PC-9 (cell line): ENCODE results near the gene FOXP1. TPM values are rescaled to one million over a fixed set of nuclear protein-coding genes. Genes with fewer than 3 reads are reported as not detected.

Experiments
- BruUV-seq: library from RNA; stranded (reverse); fragments of 400-500 nt; replicated peaks from 2 replicates; lab custom pipeline; 2021; lab: Mats Ljungman, UMichigan
- CTCF ChIA-PET: fragments of 300-600 bp; sonication (Branson Sonifier 250); formaldehyde crosslinking; loops from one replicate; lab custom pipeline; 2022; ENCODE audit warnings: antibody characterized with exemption; lab: Charles Lee
- POLR2A ChIA-PET: fragments of 300-600 bp; sonication (Branson Sonifier 250); formaldehyde crosslinking; loops from one replicate; lab custom pipeline; 2022; ENCODE audit warnings: antibody characterized with exemption; ENCODE audit not compliant: unreplicated experiment; lab: Charles Lee
- DNase-seq, 2 experiments: peaks; one replicate each; pipeline versions ENCODE4 v3.0.0 to v3.0.0-alpha.2; 2015 to 2022; ENCODE audit warnings: mixed read lengths in 1 of 2
- H2AFZ ChIP-seq: fragments of 200-600 bp; sonication (generic); 2 replicates; pipeline ENCODE4 v1.8.1; 2017; ENCODE audit warnings: antibody characterized with exemption
- H3F3A ChIP-seq: fragments of 200-600 bp; sonication (generic); 2 replicates; pipeline ENCODE4 v1.8.1; 2017; ENCODE audit warnings: antibody characterized with exemption, mild to moderate bottlenecking, low read depth; ENCODE audit not compliant: insufficient read depth
- H3K27ac ChIP-seq: fragments of 200-600 bp; sonication (generic); 2 replicates; pipeline ENCODE4 v1.6.1; 2016; ENCODE audit warnings: mixed run types
- H3K27me3 ChIP-seq: fragments of 200-600 bp; sonication (generic); 2 replicates; pipeline ENCODE4 v1.6.1; 2016; ENCODE audit warnings: low read depth, mixed run types; ENCODE audit not compliant: insufficient read depth
- H3K36me3 ChIP-seq: fragments of 200-600 bp; sonication (generic); 2 replicates; pipeline ENCODE4 v1.6.1; 2016; ENCODE audit warnings: low read depth, mixed run types
- H3K4me1 ChIP-seq: fragments of 200-600 bp; sonication (generic); replicated peaks from 2 replicates; pipeline ENCODE4 v1.6.1; 2016; ENCODE audit warnings: mixed run types; ENCODE audit not compliant: insufficient read depth
- H3K4me2 ChIP-seq: fragments of 200-600 bp; sonication (generic); 2 replicates; pipeline ENCODE4 v1.6.1; 2017; ENCODE audit warnings: mixed run types
- H3K4me3 ChIP-seq: fragments of 200-600 bp; sonication (generic); 2 replicates; pipeline ENCODE4 v1.6.1; 2016; ENCODE audit warnings: mixed run types
- H3K79me2 ChIP-seq: fragments of 200-600 bp; sonication (generic); 2 replicates; pipeline ENCODE4 v1.6.1; 2017; ENCODE audit warnings: low read depth, mixed run types
- H3K9me2 ChIP-seq: fragments of 200-600 bp; sonication (generic); 2 replicates; pipeline ENCODE4 v1.8.1; 2017; ENCODE audit warnings: mild to moderate bottlenecking; ENCODE audit not compliant: insufficient read depth
- H3K9me3 ChIP-seq: fragments of 200-600 bp; sonication (generic); 2 replicates; pipeline ENCODE4 v1.8.1; 2016; ENCODE audit warnings: low read depth; ENCODE audit not compliant: insufficient read depth
- H4K20me1 ChIP-seq: fragments of 200-600 bp; sonication (generic); 2 replicates; pipeline ENCODE4 v1.8.1; 2017; ENCODE audit not compliant: insufficient read depth
- CTCF ChIP-seq: fragments of 200-600 bp; sonication (generic); conservative IDR thresholded peaks from 2 replicates; pipeline ENCODE4 v1.6.1; 2017; ENCODE audit warnings: mixed run types, antibody characterized with exemption, mild to moderate bottlenecking, moderate library complexity
- EZH2 ChIP-seq: fragments of 200-600 bp; sonication (generic); IDR thresholded peaks from 2 replicates; pipeline ENCODE4 v1.8.0; 2017; ENCODE audit warnings: antibody characterized with exemption, low read depth
- intact Hi-C: fragments of 100-400 bp; cut with micrococcal nuclease; formaldehyde crosslinking; loops from one replicate; pipeline ENCODE4 v1.10.0; 2022; ENCODE audit not compliant: unreplicated experiment
- total RNA-seq: library from RNA; stranded (reverse); gene quantifications from 2 replicates; pipeline ENCODE4 v1.2.3, GENCODE V29; 2021

The FOXP1 gene
- total RNA-seq, 1 experiment from 2014 or later, result 33.3 TPM

DNA sequence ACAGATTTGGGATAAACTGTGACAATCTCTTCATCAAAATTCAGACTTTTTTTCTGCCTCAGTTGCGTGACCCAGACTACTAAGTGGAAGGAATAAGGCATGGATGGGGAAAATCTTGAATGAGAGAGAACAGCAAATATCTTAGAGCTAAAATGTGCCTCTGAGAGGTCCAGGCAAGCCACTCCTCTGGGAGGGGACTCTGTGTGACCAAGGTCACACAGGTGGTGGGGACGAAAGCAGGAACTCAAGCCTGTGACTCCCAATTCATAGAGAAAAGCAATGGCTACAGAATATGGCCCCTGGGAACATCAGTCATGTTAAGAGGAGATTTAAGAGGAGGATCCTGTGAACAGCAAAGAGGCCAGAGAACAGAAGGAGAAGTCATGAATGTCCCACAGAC lies 268.1 kb downstream of the FOXP1 start:
- H3K9me2 ChIP-seq, result no peaks in the 10 kb centered on the region
- H3K36me3 ChIP-seq, result no peaks in the 10 kb centered on the region
- BruUV-seq, result no TSS peak
- H3K27me3 ChIP-seq, result no peaks in the 10 kb centered on the region
- ChIA-PET POLR2A (interaction anchor here (0.7 kb wide), 1 partner anchor 244 kb away, joined by 4 read pairs; no protein-coding TSS in a partner anchor), CTCF (no interaction called here)
- H2AFZ ChIP-seq, result no peak overlapping the region
- no peaks in the 10 kb centered on the region for H4K20me1 ChIP-seq
- no peaks in the 10 kb centered on the region for H3K9me3 ChIP-seq
- no peak overlapping the region for H3K4me3 ChIP-seq
- no peaks in the 10 kb centered on the region for H3K79me2 ChIP-seq
- no peak overlapping the region for H3K27ac ChIP-seq
- DNase-seq, result no peak
- intact Hi-C loops, result no loop called here
- TF ChIP-seq CTCF (no peak), EZH2 (no peak)
- no peaks in the 10 kb centered on the region for H3F3A ChIP-seq
- H3K4me1 ChIP-seq, result no peaks in the 10 kb centered on the region
- no peak overlapping the region for H3K4me2 ChIP-seq

DNA sequence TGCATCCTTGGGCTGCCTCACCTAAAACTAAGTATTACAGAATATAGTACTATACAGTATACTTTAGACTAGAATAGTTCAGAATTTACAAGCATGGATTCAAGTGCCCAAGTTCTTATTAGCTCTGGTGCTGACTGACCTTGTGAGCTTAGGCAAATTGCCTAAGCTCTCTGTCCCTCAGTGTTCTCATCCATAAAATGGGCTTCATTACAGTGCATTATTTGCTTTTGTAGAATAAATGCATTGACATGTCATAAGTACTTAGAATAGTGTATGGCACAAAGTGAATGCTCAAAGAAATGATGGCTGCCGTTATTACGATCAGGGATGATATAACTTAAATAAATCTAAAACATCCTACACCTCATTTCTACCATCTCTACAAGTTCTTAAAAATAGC lies 269.7 kb downstream of the FOXP1 start:
- Histone ChIP-seq H3K4me2 (no peak overlapping the region), H3K79me2 (no peaks in the 10 kb centered on the region), H3K9me3 (no peaks in the 10 kb centered on the region), H3K4me3 (no peak overlapping the region), H3K4me1 (no peaks in the 10 kb centered on the region), H3K27me3 (no peaks in the 10 kb centered on the region), H4K20me1 (no peaks in the 10 kb centered on the region), H2AFZ (no peak overlapping the region), H3K9me2 (no peaks in the 10 kb centered on the region), H3F3A (no peaks in the 10 kb centered on the region), H3K36me3 (no peaks in the 10 kb centered on the region), H3K27ac (no peak overlapping the region)
- POLR2A ChIA-PET, result no interaction called here
- DNase-seq, result no peak
- intact Hi-C loops, result no loop called here
- CTCF ChIA-PET, result no interaction called here
- no TSS peak for BruUV-seq
- TF ChIP-seq CTCF, result no peak
- TF ChIP-seq EZH2, result no peak

- H3F3A ChIP-seq, result no peaks in the 10 kb centered on the region
- H3K79me2 ChIP-seq, result no peaks in the 10 kb centered on the region
- H3K36me3 ChIP-seq, result no peaks in the 10 kb centered on the region
- no peaks in the 10 kb centered on the region for H4K20me1 ChIP-seq
- intact Hi-C loops, result no loop called here
- no peaks in the 10 kb centered on the region for H3K9me3 ChIP-seq
- CTCF ChIA-PET, result no interaction called here
- no peak overlapping the region for H2AFZ ChIP-seq
- H3K4me1 ChIP-seq, result no peaks in the 10 kb centered on the region
- no peaks in the 10 kb centered on the region for H3K27me3 ChIP-seq
- H3K9me2 ChIP-seq, result no peaks in the 10 kb centered on the region
- no peak for DNase-seq
- H3K27ac ChIP-seq, result no peak overlapping the region
- H3K4me3 ChIP-seq, result no peak overlapping the region
- H3K4me2 ChIP-seq, result no peak overlapping the region
- TF ChIP-seq CTCF, result no peak
- TF ChIP-seq EZH2, result no peak
- POLR2A ChIA-PET, result no interaction called here
- no TSS peak for BruUV-seq
Observed at GRCh38 chr3:71312461-71312860, 271.1 kb downstream of the FOXP1 start.
